Right lobe of liver (tissue), 6 donors: ENCODE results near the gene PSMB1. TPM values are rescaled to one million over a fixed set of nuclear protein-coding genes. Genes with fewer than 3 reads are reported as not detected.
A peak's percentile ranks its signal among the peaks of the same experiment; 100 is the strongest.

Source experiments
- ATAC-seq, 4 donors: fragments of 200-7000 bp; cut with Tn5 transposase; one replicate each; pipeline ENCODE4 v1.9.1; 2020; ENCODE audit warnings: mild to moderate bottlenecking in 4 of 4, moderate library complexity in 4 of 4
- DNase-seq, 3 donors: peaks; one replicate each; pipeline ENCODE4 v3.0.0-alpha.2; 2020
- H3K27ac ChIP-seq, 3 donors: fragments of 200-600 bp; one replicate each; pipeline ENCODE4 v1.8.0; 2022
- H3K27me3 ChIP-seq, 2 donors: fragments of 200-600 bp; one replicate each; pipeline ENCODE4 v1.8.0; 2022
- H3K36me3 ChIP-seq, 4 donors: fragments of 200-600 bp; sonication (generic) in 1 of 4; one replicate each; pipeline versions ENCODE4 v1.5.1 to v1.8.0; 2017 to 2022; ENCODE audit warnings: control low read depth in 1 of 4
- H3K4me1 ChIP-seq, 4 donors: fragments of 200-600 bp; sonication (generic) in 1 of 4; one replicate each; pipeline versions ENCODE4 v1.5.1 to v1.8.0; 2017 to 2022; ENCODE audit warnings: control low read depth in 1 of 4
- H3K4me3 ChIP-seq, 3 donors: fragments of 200-600 bp; one replicate each; pipeline ENCODE4 v1.8.0; 2022
- H3K9me3 ChIP-seq, 4 donors: fragments of 200-600 bp; sonication (generic) in 1 of 4; one replicate each; pipeline versions ENCODE4 v1.5.1 to v1.8.0; 2017 to 2022; ENCODE audit warnings: control low read depth in 1 of 4
- CTCF ChIP-seq, 4 donors: fragments of 200-600 bp in 3 of 4; fragments of 450-650 bp in 1 of 4; IDR thresholded peaks; one replicate each; pipeline versions ENCODE4 v1.5.1 to v1.8.0; 2016 to 2022; ENCODE audit warnings: antibody characterized with exemption in 4 of 4, mild to moderate bottlenecking in 2 of 4
- POLR2A ChIP-seq: fragments of 450-650 bp; IDR thresholded peaks from one replicate; pipeline ENCODE4 v1.6.1; 2017; ENCODE audit warnings: antibody characterized with exemption, mild to moderate bottlenecking
- WGBS: methylation state at CpG from one replicate; pipeline ENCODE4 v1.1.6; 2018; ENCODE audit warnings: low coverage, low lambda C conversion rate; ENCODE audit not compliant: insufficient coverage; ENCODE audit errors: missing lambda C conversion rate; 5-methylcytosine and 5-hydroxymethylcytosine counted together
- intact Hi-C, 2 donors: fragments of 100-400 bp; cut with DNase I; formaldehyde crosslinking; loops; one replicate each; pipeline versions ENCODE4 v1.11.2 to v1.14.1; 2022
- total RNA-seq, 6 experiments: library from RNA; depleted of rRNA in 2 of 6; stranded (reverse); fragments of >200 nt in 2 of 6; fragmentation: NEBNext Ultra II Directional in 3 of 6; extraction: Animal tissue kit (Norgen Biotek cat#: 25700) in 3 of 6; gene quantifications; one replicate each; pipeline versions ENCODE4 v1.1.0 to v1.2.4, GENCODE V29; 2016 to 2023
- donor health status: DM: no; HTN: yes; CAD: no.
- donor health status: DM: no; HTN: no; CAD: no.
- donor health status: DM: no; HTN: no; CAD: no.
- donor health status: DM: no; HTN: yes; CAD: no.
- donor health status: DM: no; HTN: yes; CAD: no.

Gene PSMB1
- total RNA-seq, 6 experiments from 2014 or later, result 90.3 to 164 (median 111) TPM

GRCh38 chr6:170545405-170545804 is 7.7 kb downstream of the PSMB1 start:
- 30% methylated on average over 2 of the region's 2 CpGs for WGBS
- TF ChIP-seq CTCF (IDR thresholded peaks at IDR 0.05), result no peak
- peaks cover 10 to 83% (median 34%) of the 10 kb centered on the region in 4 donors for H3K36me3 ChIP-seq
- DNase-seq, result no peak
- H3K4me1 ChIP-seq, result peaks cover 0 to 20% (median 2%) of the 10 kb centered on the region in 4 donors
- no peaks in the 10 kb centered on the region for H3K9me3 ChIP-seq
- intact Hi-C loops, result no loop called here
- no peak for ATAC-seq
- no peak overlapping the region for H3K4me3 ChIP-seq
- no peaks in the 10 kb centered on the region for H3K27me3 ChIP-seq
- no peak overlapping the region for H3K27ac ChIP-seq

GRCh38 chr6:170542031-170542719 is 10.9 kb downstream of the PSMB1 start:
- no peak for ATAC-seq
- H3K4me3 ChIP-seq, result no peak overlapping the region
- WGBS, result 94% methylated on average over 9 of the region's 10 CpGs
- H3K27ac ChIP-seq, result no peak overlapping the region
- no peaks in the 10 kb centered on the region for H3K4me1 ChIP-seq
- H3K27me3 ChIP-seq, result no peaks in the 10 kb centered on the region
- TF ChIP-seq POLR2A, result no peak
- TF ChIP-seq CTCF (IDR thresholded peaks at IDR 0.05), result no peak
- peaks cover 9 to 99% (median 47%) of the 10 kb centered on the region in 4 donors for H3K36me3 ChIP-seq
- no peaks in the 10 kb centered on the region for H3K9me3 ChIP-seq
- intact Hi-C loops, result no loop called here
- DNase-seq, result no peak

- no peak overlapping the region for H3K27ac ChIP-seq
- intact Hi-C loops, result no loop called here
- no peak for DNase-seq
- no peaks in the 10 kb centered on the region for H3K27me3 ChIP-seq
- no peaks in the 10 kb centered on the region for H3K9me3 ChIP-seq
- H3K4me3 ChIP-seq, result no peak overlapping the region
- peaks cover 0 to 14% (median 6%) of the 10 kb centered on the region in 4 donors for H3K4me1 ChIP-seq
- peak in 3 of 4 donors; percentile 43 to 54 (median 44) for ATAC-seq
- peaks cover 7 to 94% (median 46%) of the 10 kb centered on the region in 4 donors for H3K36me3 ChIP-seq
- WGBS, result 33% methylated on average over 4 of the region's 4 CpGs
- TF ChIP-seq POLR2A, result no peak
- no peak for TF ChIP-seq CTCF (IDR thresholded peaks at IDR 0.05)
Observed at GRCh38 chr6:170537329-170537728, 15.8 kb downstream of the PSMB1 start.

- no peak overlapping the region for H3K4me3 ChIP-seq
- no peaks in the 10 kb centered on the region for H3K27me3 ChIP-seq
- 81% methylated on average over 5 of the region's 5 CpGs for WGBS
- peaks cover 0 to 14% (median 6%) of the 10 kb centered on the region in 4 donors for H3K4me1 ChIP-seq
- H3K27ac ChIP-seq, result no peak overlapping the region
- no peak for DNase-seq
- TF ChIP-seq POLR2A, result no peak
- no peak for TF ChIP-seq CTCF (IDR thresholded peaks at IDR 0.05)
- H3K9me3 ChIP-seq, result no peaks in the 10 kb centered on the region
- H3K36me3 ChIP-seq, result peaks cover 7 to 87% (median 42%) of the 10 kb centered on the region in 4 donors
- intact Hi-C loops, result no loop called here
- ATAC-seq, result no peak
Observed at GRCh38 chr6:170536671-170537070, 16.4 kb downstream of the PSMB1 start.
